HCT116 (cell line): ENCODE measurements around the gene DDRGK1. TPM values are rescaled to one million over a fixed set of nuclear protein-coding genes. Genes with fewer than 3 reads are reported as not detected.

Experiments used
- ATAC-seq: fragments of 200-7000 bp; cut with Tn5 transposase; 2 replicates; pipeline ENCODE4 v1.9.1; 2020; ENCODE audit warnings: mild to moderate bottlenecking, moderate library complexity
- BruUV-seq: library from RNA; stranded (reverse); fragments of 400-500 nt; replicated peaks from 2 replicates; lab custom pipeline; 2021; lab: Mats Ljungman, UMichigan
- CTCF ChIA-PET: fragments of 300-600 bp; sonication (Branson Sonifier 250); formaldehyde crosslinking; loops from one replicate; lab custom pipeline; 2021; ENCODE audit warnings: antibody characterized with exemption; lab: Charles Lee
- POLR2A ChIA-PET: fragments of 300-600, 350-600 bp; sonication (Branson Sonifier 250); formaldehyde crosslinking; loops from one replicate; lab custom pipeline; 2021; ENCODE audit warnings: antibody characterized with exemption; lab: Charles Lee
- RAD21 ChIA-PET, 2 experiments: fragments of 300-600 bp; sonication (Branson Sonifier 250); formaldehyde crosslinking; loops; one replicate each; lab custom pipeline; 2023; ENCODE audit warnings: low total read pairs in 2 of 2; ENCODE audit not compliant: uncharacterized antibody in 2 of 2, unreplicated experiment in 2 of 2, low non-redundant PET in 1 of 2; lab: Charles Lee
- DNase-seq: peaks from one replicate; pipeline ENCODE4 v3.0.0-alpha.2; 2010; ENCODE audit warnings: low read depth, low spot score
- H2AFZ ChIP-seq: fragments of 200-600 bp; shearing (Covaris generic), sonication (generic); 2 replicates; pipeline ENCODE4 v1.6.1; 2017; ENCODE audit warnings: low read depth, mixed run types, mixed read lengths, antibody characterized with exemption, low read length; ENCODE audit not compliant: poor library complexity, severe bottlenecking
- H3K27ac ChIP-seq: 2 replicates; pipeline ENCODE4 v1.5.1; 2012; ENCODE audit warnings: low read depth, low read length
- H3K27me3 ChIP-seq: fragments of 200-600 bp; sonication (generic); 2 replicates; pipeline ENCODE4 v1.6.1; 2016; ENCODE audit warnings: mixed run types, low read length, mixed read lengths; ENCODE audit not compliant: insufficient read depth
- H3K36me3 ChIP-seq, 2 experiments: fragments of 200-500 bp in 1 of 2; fragments of 200-600 bp in 1 of 2; sonication (Bioruptor generic) in 1 of 2; sonication (generic) in 1 of 2; 2 replicates each; pipeline versions ENCODE4 v1.5.1 to v1.6.1; 2014 to 2016; ENCODE audit warnings: low read length in 2 of 2, inconsistent platforms in 1 of 2, mixed read lengths in 1 of 2, mixed run types in 1 of 2; ENCODE audit not compliant: insufficient read depth in 2 of 2, control insufficient read depth in 1 of 2
- H3K4me1 ChIP-seq, 2 experiments: fragments of 200-600 bp in 1 of 2; sonication (generic) in 1 of 2; 2 replicates each; pipeline versions ENCODE4 v1.5.1 to v1.6.1; 2012 to 2017; ENCODE audit warnings: low read length in 2 of 2, inconsistent platforms in 1 of 2, mild to moderate bottlenecking in 1 of 2, mixed read lengths in 1 of 2, mixed run types in 1 of 2, moderate library complexity in 1 of 2; ENCODE audit not compliant: insufficient read depth in 2 of 2, control insufficient read depth in 1 of 2
- H3K4me2 ChIP-seq: fragments of 200-600 bp; sonication (generic); 2 replicates; pipeline ENCODE4 v1.6.1; 2017; ENCODE audit warnings: mixed run types, low read length, mixed read lengths
- H3K4me3 ChIP-seq, 2 experiments: fragments of 200-600 bp in 1 of 2; sonication (generic) in 1 of 2; replicated peaks in 1 of 2; 2 replicates each; pipeline ENCODE4 v1.5.1; 2011 to 2016; ENCODE audit warnings: low read length in 2 of 2, control low read depth in 1 of 2, low read depth in 1 of 2, mild to moderate bottlenecking in 1 of 2, mixed read lengths in 1 of 2, mixed run types in 1 of 2
- H3K79me2 ChIP-seq: fragments of 200-600 bp; sonication (generic); 2 replicates; pipeline ENCODE4 v1.6.1; 2017; ENCODE audit warnings: mild to moderate bottlenecking, mixed run types, low read length, moderate library complexity, mixed read lengths; ENCODE audit not compliant: insufficient read depth
- H3K9ac ChIP-seq: fragments of 200-600 bp; sonication (generic); 2 replicates; pipeline ENCODE4 v1.6.1; 2016; ENCODE audit warnings: low read length, mixed read lengths
- H3K9me2 ChIP-seq: fragments of 200-600 bp; sonication (generic), shearing (Covaris generic); 2 replicates; pipeline ENCODE4 v1.6.1; 2017; ENCODE audit warnings: mixed run types, mild to moderate bottlenecking, moderate library complexity; ENCODE audit not compliant: insufficient read depth
- H3K9me3 ChIP-seq, 2 experiments: fragments of 200-500 bp in 1 of 2; fragments of 200-600 bp in 1 of 2; sonication (Bioruptor generic) in 1 of 2; sonication (generic) in 1 of 2; 2 replicates each; pipeline ENCODE4 v1.6.1; 2014 to 2017; ENCODE audit warnings: low read length in 2 of 2, mixed read lengths in 2 of 2, inconsistent platforms in 1 of 2, low read depth in 1 of 2, mild to moderate bottlenecking in 1 of 2, mixed run types in 1 of 2, moderate library complexity in 1 of 2; ENCODE audit not compliant: control insufficient read depth in 1 of 2, insufficient read depth in 1 of 2
- H4K20me1 ChIP-seq: fragments of 200-600 bp; sonication (generic), shearing (Covaris generic); 2 replicates; pipeline ENCODE4 v1.6.1; 2017; ENCODE audit warnings: mixed run types, mild to moderate bottlenecking, moderate library complexity; ENCODE audit not compliant: insufficient read depth
- EGR1 ChIP-seq: IDR thresholded peaks from 2 replicates; pipeline ENCODE4 v1.6.1; 2012; ENCODE audit warnings: low read depth
- ELF1 ChIP-seq: IDR thresholded peaks from 2 replicates; pipeline ENCODE4 v1.6.1; 2012; ENCODE audit warnings: low read depth, borderline replicate concordance
- EZH2 ChIP-seq: fragments of 200-600 bp; sonication (generic); IDR thresholded peaks from 2 replicates; pipeline ENCODE4 v1.6.1; 2017; ENCODE audit warnings: antibody characterized with exemption, mixed run types
- EZH2phosphoT487 ChIP-seq: fragments of 200-600 bp; IDR thresholded peaks from 2 replicates; pipeline ENCODE4 v1.6.1; 2018; ENCODE audit warnings: antibody characterized with exemption, borderline replicate concordance
- JUND ChIP-seq: IDR thresholded peaks from 2 replicates; pipeline ENCODE4 v1.6.1; 2012
- MAX ChIP-seq: IDR thresholded peaks from 2 replicates; pipeline ENCODE4 v1.6.1; 2012
- RAD21 ChIP-seq: IDR thresholded peaks from 2 replicates; pipeline ENCODE4 v1.6.1; 2012; ENCODE audit warnings: low read depth, mild to moderate bottlenecking
- REST ChIP-seq: IDR thresholded peaks from 2 replicates; pipeline ENCODE4 v1.6.1; 2012; ENCODE audit warnings: low read depth
- SIN3A ChIP-seq: IDR thresholded peaks from 2 replicates; pipeline ENCODE4 v1.6.1; 2012; ENCODE audit warnings: low read depth
- SP1 ChIP-seq: IDR thresholded peaks from 2 replicates; pipeline ENCODE4 v1.6.1; 2012; ENCODE audit warnings: low read depth
- YY1 ChIP-seq: IDR thresholded peaks from 2 replicates; pipeline ENCODE4 v1.6.1; 2011; ENCODE audit warnings: low read length, low read depth, moderate library complexity, mild to moderate bottlenecking; ENCODE audit not compliant: insufficient replicate concordance; ENCODE audit errors: extremely low read depth
- ZBTB33 ChIP-seq: IDR thresholded peaks from 2 replicates; pipeline ENCODE4 v1.6.1; 2011; ENCODE audit warnings: mild to moderate bottlenecking, low read length, moderate library complexity; ENCODE audit not compliant: insufficient replicate concordance; ENCODE audit errors: extremely low read depth
- ZFX ChIP-seq: fragments of 450-650 bp; IDR thresholded peaks from 2 replicates; pipeline ENCODE4 v1.6.1; 2017
- intact Hi-C: fragments of 100-400 bp; cut with micrococcal nuclease; formaldehyde crosslinking; loops from 2 replicates; pipeline ENCODE4 v1.10.0; 2022
- total RNA-seq: library from RNA; stranded (reverse); gene quantifications from one replicate; pipeline ENCODE4 v1.2.1, GENCODE V29; 2021; ENCODE audit not compliant: unreplicated experiment

Gene DDRGK1
- total RNA-seq, 1 experiment from 2014 or later, result 45.8 TPM

GRCh38 chr20:3228750-3229032 lies 24.2 kb upstream of the DDRGK1 start:
- Histone ChIP-seq H3K9ac (no peak overlapping the region), H3K27ac (no peak overlapping the region), H3K9me3 (no peaks in the 10 kb centered on the region), H3K4me3 (no peak overlapping the region), H3K9me2 (no peaks in the 10 kb centered on the region), H3K36me3 (peaks cover 0 to 11% of the 10 kb centered on the region in 2 experiments; a peak in 2 of 4 replicates), H3K27me3 (no peaks in the 10 kb centered on the region), H4K20me1 (no peaks in the 10 kb centered on the region), H3K4me1 (no peaks in the 10 kb centered on the region), H3K4me2 (no peak overlapping the region), H3K79me2 (no peaks in the 10 kb centered on the region), H2AFZ (no peak overlapping the region)
- intact Hi-C loops, result no loop called here
- TF ChIP-seq YY1 (no peak), EZH2 (no peak), RAD21 (no peak), SIN3A (no peak), EZH2phosphoT487 (no peak), REST (no peak), ZFX (no peak), ZBTB33 (no peak), ELF1 (no peak), JUND (no peak), MAX (no peak), SP1 (no peak), EGR1 (no peak)
- BruUV-seq, result no TSS peak
- RAD21 ChIA-PET, result no interaction called here
- DNase-seq (no peak), ATAC-seq (no peak)
- CTCF ChIA-PET, result no interaction called here
- POLR2A ChIA-PET, result no interaction called here
